C4-2B (cell line): Measurements from ENCODE around the gene FNDC1.

ENCODE experiments used
- H3K27ac ChIP-seq: fragments of 450-650 bp; 2 replicates; pipeline ENCODE4 v1.5.1; 2017
- ZFX ChIP-seq: fragments of 450-650 bp; IDR thresholded peaks from 2 replicates; pipeline ENCODE4 v1.6.1; 2017
- TF ChIP-seq, protein P1 (sequence below): fragments of 450-650 bp; conservative IDR thresholded peaks from 2 replicates; pipeline ENCODE4 v1.5.1; 2017; ENCODE audit warnings: mild to moderate bottlenecking

Gene FNDC1

DNA sequence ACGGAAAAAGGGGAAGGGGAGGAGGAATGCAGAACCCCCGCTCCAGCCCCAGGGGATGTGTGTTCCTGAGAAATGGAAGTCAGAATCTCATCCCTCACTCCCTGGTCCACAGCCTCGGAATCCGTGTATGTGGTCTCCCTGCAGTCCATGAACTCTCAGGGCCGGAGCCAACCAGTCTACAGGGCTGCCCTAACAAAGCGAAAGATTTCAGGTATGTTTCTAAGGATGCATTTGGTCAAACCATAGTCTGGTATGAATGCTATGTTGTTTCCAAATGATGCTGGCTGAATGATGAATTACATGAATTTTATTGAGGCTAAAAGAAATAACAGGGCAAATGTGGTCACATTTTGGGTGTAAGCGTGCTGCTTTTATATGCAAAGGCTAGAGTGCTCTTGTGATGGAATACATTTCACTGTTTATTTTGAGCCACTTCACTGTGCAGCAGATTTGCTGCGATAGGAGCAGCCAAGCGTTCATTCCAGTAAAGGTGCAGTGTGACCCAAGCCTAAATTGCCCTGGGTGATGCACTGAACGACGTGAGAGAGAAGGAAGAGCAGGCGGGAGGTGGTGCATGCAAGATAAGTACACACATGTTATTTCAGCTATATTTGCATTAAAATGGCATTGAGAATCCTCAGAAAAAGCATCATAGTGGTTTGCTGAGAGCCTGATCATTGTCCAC is 52.4 kb downstream of the FNDC1 start:
- TF ChIP-seq, protein P1, sequence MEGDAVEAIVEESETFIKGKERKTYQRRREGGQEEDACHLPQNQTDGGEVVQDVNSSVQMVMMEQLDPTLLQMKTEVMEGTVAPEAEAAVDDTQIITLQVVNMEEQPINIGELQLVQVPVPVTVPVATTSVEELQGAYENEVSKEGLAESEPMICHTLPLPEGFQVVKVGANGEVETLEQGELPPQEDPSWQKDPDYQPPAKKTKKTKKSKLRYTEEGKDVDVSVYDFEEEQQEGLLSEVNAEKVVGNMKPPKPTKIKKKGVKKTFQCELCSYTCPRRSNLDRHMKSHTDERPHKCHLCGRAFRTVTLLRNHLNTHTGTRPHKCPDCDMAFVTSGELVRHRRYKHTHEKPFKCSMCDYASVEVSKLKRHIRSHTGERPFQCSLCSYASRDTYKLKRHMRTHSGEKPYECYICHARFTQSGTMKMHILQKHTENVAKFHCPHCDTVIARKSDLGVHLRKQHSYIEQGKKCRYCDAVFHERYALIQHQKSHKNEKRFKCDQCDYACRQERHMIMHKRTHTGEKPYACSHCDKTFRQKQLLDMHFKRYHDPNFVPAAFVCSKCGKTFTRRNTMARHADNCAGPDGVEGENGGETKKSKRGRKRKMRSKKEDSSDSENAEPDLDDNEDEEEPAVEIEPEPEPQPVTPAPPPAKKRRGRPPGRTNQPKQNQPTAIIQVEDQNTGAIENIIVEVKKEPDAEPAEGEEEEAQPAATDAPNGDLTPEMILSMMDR: no peak
- no peak for TF ChIP-seq ZFX
- no peak overlapping the region for H3K27ac ChIP-seq

DNA sequence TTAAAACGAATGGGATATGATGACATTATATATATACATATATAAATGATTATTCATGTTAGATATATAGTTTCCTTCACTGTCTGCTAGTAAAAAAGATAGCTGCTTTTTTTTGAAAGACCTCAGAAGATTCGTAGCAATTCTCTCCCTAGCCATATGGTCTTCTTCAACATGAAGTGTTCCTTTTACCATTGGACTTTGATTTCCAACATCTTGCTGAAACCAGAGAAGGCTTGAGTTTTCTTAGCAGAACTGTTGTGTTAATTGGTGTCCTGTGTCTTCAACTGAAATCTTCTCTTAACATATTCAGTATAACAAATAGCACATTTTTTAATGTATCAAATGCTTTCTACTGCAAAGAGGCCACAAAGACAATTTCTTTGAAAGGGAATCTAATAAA is 55.3 kb downstream of the FNDC1 start:
- no peak overlapping the region for H3K27ac ChIP-seq
- no peak for TF ChIP-seq ZFX
- TF ChIP-seq, protein P1: no peak

DNA sequence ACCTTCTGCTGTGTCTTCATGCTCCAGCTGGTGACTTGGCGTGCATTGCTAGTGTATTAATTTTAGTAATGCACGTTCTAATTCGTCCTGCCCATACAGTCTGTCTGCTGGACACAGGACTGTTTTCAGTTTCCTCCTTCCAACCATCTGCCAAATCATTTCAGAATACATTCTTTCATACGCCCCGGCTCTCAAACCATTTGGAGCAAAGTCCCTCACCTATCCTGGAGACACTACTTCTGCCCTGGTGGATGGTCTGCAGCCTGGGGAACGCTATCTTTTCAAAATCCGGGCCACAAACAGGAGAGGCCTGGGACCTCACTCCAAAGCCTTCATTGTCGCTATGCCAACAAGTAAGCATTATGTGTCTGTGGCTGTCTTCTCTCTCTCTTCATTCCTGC is 60.5 kb downstream of the FNDC1 start:
- H3K27ac ChIP-seq: no peak overlapping the region
- TF ChIP-seq ZFX: no peak
- TF ChIP-seq, protein P1: no peak

DNA sequence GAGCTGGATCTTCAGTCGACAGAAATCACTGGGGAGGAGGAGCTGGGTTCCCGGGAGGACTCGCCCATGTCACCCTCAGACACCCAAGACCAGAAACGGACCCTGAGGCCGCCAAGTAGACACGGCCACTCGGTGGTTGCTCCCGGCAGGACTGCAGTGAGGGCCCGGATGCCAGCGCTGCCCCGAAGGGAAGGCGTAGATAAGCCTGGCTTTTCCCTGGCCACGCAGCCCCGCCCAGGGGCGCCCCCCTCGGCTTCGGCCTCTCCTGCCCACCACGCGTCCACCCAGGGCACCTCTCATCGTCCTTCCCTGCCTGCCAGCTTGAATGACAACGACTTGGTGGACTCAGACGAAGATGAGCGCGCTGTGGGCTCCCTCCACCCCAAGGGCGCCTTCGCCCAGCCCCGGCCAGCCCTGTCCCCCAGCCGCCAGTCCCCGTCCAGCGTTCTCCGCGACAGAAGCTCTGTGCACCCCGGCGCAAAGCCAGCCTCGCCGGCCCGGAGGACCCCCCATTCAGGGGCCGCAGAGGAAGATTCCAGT is 63.0 kb downstream of the FNDC1 start:
- no peak overlapping the region for H3K27ac ChIP-seq
- TF ChIP-seq, protein P1: no peak
- TF ChIP-seq ZFX: no peak

DNA sequence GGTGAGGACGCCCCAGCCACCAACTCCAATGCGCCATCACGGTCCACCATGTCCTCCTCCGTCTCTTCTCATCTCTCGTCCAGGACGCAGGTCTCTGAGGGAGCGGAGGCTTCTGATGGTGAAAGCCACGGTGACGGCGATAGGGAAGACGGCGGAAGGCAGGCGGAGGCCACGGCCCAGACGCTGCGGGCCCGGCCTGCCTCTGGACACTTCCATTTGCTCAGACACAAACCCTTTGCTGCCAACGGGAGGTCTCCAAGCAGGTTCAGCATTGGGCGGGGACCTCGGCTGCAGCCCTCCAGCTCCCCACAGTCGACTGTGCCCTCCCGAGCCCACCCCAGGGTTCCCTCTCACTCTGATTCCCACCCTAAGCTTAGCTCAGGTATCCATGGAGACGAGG is 63.6 kb downstream of the FNDC1 start:
- TF ChIP-seq, protein P1: no peak
- TF ChIP-seq ZFX: no peak
- H3K27ac ChIP-seq: no peak overlapping the region

DNA sequence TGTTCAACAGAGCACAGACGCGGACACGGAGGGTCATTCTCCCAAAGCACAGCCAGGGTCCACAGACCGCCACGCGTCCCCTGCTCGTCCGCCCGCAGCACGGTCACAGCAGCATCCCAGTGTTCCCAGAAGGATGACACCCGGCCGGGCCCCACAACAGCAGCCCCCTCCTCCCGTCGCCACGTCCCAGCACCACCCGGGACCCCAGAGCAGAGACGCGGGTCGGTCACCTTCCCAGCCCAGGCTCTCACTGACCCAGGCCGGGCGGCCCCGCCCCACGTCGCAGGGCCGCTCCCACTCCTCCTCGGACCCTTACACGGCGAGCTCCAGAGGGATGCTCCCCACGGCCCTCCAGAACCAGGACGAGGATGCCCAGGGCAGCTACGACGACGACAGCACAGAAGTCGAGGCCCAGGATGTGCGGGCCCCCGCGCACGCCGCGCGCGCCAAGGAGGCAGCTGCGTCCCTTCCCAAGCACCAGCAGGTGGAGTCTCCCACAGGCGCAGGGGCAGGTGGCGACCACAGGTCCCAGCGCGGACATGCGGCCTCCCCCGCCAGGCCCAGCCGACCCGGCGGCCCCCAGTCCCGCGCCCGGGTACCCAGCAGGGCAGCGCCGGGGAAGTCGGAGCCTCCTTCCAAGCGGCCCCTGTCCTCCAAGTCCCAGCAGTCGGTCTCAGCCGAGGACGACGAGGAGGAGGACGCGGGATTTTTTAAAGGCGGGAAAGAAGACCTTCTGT is 64.3 kb downstream of the FNDC1 start:
- H3K27ac ChIP-seq: no peak overlapping the region
- TF ChIP-seq ZFX: no peak
- TF ChIP-seq, protein P1: no peak

DNA sequence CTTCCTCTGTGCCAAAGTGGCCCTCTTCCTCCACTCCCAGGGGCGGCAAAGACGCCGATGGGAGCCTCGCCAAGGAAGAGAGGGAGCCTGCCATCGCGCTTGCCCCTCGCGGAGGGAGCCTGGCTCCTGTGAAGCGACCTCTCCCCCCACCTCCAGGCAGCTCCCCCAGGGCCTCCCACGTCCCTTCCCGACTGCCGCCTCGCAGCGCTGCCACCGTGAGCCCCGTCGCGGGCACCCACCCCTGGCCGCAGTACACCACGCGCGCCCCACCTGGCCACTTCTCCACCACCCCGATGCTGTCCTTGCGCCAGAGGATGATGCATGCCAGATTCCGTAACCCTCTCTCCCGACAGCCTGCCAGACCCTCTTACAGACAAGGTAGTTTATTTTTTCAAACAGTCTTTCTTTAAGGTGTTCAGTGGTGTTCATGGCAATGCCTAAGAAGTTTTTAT is 64.9 kb downstream of the FNDC1 start:
- TF ChIP-seq, protein P1: no peak
- no peak for TF ChIP-seq ZFX
- no peak overlapping the region for H3K27ac ChIP-seq
